Measurements from ENCODE around the gene SMTN. TPM values are rescaled to one million over a fixed set of nuclear protein-coding genes. Genes with fewer than 3 reads are reported as not detected.
"Not testable (repeated sequence)": the region's sequence is repeated elsewhere in the genome, so short reads cannot be mapped to it uniquely, and the experiment has no call there.

Gene SMTN
- total RNA-seq, 1 donor from 2014 or later: 21.1 TPM

- no peak for ATAC-seq
Measured at GRCh38 chr22:31106001-31106571, 25.0 kb downstream of the SMTN start.

DNA sequence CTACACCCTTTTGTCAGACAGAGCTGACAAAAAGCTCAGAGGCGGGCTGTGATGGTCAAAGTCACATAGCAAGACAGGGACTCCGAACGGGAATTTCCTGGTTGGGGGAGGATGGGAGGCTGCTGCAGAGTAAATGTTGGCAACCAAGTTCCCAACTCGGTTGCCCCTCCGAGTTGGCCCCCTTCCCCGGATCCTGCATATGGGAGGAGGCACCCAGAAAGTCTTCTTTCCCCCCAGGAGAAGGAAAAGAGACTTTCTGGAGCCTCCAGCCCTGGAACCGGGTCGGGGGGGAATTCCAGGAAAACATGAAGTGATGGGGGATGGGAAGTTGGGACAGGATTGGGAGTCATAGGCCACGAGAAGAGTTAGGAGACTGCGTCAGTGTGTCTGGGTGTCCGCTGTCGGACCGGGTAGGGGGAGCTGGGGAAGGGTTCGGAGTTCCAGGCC lies 25.6 kb downstream of the SMTN start:
- ATAC-seq: peak; percentile 2

DNA sequence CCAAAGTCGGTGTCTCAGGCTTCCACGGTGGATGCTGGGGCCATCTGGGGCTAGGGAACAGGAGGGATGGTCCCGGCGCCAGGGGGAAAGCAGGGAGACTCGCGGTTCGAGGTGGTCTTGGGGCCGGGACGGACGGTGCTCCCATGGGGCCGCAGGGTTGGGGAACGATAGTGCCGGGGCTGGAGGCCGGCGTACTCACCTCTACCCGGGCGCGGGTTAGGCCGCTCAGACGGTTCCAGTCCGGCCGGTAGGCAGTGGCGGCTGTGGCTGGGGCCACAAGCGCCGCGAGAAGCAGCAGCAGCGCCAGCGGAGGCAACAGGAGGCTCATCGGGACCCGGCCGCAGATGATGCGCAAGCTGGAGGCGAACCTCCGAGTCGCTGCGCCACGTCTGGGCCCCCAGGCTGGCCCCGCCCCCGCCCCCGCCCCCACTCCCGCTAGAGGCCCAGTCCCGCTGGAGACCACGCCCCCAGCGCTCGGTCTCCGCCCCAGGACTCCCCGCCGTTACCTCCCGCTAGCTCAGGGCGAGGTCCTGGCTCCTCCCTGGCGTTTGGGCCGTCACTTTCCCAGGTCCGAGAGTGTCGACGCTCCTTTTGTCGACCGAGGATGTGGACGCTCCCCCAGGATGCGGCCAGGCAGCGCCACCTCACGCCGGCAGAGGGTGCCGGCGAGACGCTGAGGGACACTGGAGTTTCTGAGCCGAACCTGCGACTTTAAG lies 26.2 kb downstream of the SMTN start, which contains the start of gene SELENOM:
TSS of gene SELENOM (minus strand) at position 391 of the 716 bp plus-strand sequence. CDS start at position 328, 63 bp downstream.
- peak; percentile 95 for ATAC-seq

DNA sequence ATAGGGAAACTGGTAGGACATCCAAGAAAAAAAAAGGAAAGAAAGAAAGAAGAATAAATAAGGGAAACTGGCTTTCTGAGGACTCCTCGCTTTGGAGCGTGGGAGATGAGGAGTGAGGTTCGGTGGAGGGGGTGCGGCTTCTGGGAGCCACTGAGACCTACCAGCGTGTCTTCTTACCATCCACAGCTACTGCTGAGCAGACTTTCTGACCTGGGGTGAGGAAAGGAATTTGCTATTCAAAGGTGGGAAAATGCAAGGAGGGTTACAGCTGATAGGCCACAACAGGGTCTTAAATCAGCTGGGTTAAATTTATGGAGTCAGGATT lies 26.7 kb downstream of the SMTN start:
- ATAC-seq: peak; percentile 1

DNA sequence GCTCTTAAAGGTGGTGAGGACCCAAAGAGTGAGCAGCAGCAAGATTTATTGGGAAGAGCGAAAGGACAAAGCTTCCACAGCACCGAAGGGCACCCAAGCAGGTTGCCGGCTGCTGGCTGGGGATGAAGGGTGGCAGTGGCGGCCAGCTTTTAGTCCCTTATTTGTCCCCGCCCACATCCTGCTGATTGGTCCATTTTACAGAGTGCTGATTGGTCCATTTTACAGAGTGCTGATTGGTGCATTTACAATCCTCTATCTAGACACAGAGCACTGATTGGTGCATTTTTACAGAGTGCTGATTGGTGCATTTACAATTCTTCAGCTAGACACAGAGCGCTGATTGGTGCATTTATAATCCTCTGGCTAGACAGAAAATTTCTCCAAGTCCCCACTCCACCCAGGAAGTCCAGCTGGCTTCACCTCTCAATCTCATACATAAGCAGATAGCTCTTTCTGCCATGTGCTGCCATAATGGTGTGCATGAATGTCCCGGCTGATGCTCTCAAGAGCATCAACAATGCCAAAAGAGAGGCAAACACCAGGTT lies 31.5 kb downstream of the SMTN start:
- ATAC-seq: not testable (repeated sequence)

GRCh38 chr22:31118046-31118820 lies 37.1 kb downstream of the SMTN start:
- peak; percentile 7 for ATAC-seq

DNA sequence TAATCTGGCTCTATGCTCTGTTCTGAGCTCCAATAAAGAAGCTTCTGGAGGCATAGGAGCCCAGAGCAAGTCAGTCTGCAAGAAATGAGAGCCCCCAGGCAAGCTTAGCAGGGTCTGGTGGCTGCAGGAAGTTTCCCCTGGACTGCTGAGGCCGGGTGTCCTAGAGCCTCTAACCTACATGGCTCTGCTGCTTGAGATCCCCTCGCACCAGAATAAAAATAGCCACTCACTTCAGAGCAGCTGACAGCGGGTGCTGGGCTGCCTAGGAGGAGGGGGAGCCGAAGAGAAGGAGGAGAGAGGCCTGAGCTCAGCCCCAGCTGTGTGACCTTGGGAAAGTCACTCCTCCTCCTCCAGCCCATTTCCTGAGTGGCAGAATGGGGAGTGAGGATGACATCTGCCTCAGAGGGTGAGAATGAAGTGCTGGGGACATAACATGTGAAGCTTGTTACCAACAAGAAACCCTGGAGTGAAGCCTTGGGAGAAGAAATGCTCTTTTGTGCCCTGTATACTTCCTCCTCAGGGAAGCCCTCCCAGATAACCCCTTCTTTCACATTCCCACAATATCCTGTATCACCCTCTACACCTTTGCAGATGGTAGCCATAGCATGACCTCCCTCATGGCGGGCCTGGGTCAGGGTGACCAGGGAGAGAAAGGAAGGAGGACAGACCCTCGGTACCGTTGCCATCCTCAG lies 38.1 kb downstream of the SMTN start:
- ATAC-seq: no peak

DNA sequence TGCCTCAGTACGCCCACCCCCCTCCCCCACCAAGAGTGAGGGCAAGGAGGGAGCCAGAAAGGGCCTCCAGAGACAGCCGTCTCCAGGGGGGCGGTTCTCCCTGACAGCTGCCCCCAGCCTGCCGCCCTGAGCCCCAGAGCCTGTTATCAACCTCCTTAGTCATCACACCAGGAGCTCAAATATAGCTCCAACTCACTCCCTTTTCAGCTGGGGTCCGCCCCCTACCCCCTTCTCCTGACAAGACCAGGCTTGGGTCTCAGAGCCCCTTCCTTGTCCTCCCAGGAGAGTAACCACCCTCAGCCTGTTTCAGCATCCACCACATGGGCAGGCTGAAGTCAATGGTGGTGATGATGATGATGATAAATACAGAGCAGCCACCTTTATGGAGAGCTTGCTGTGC lies 39.1 kb downstream of the SMTN start:
- ATAC-seq: no peak

DNA sequence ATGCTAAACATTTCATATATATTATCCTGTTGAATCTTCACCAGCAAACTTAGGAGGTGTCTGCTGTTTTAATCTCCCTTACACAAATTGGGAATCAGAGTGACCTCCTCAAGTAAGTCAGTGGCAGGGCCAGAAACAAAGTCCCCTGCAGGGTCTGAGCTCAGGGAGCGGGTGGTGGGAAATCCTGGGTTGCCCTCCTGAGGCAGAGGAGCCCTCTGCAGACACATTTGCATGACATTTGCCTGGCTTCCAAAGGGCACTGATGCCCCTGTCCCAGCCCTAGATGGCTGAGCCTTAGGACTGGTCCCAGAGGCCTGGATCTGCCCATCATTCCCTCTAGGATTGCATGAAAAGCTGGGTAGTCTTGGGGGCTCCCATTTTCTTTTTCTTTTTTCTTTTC lies 39.5 kb downstream of the SMTN start:
- no peak for ATAC-seq

GRCh38 chr22:31121403-31121802 lies 40.3 kb downstream of the SMTN start:
- no peak for ATAC-seq

DNA sequence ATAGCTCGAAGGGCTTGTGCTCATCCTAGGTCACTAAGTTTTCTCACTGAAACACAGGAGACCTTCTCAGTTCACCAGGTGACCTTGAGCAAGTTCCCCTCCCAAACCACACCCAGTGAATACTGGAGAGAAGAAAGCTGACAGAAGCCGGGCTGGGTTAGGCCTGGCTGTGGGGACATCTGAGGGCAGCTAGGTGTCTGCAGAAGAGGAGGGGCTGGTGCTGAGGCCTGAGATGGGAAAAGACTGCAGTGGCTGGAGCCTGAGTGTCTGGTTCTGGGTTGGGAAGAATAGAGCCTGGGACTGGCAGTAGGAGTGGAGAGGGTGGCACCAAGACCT lies 41.0 kb downstream of the SMTN start:
- peak; percentile 12 for ATAC-seq

- peak; percentile 52 for ATAC-seq
Measured at GRCh38 chr22:31122532-31123291, 41.6 kb downstream of the SMTN start, which contains the start of gene INPP5J. INPP5J (plus strand) TSS chr22:31122966; CDS start chr22:31123015, 49 bp downstream.

DNA sequence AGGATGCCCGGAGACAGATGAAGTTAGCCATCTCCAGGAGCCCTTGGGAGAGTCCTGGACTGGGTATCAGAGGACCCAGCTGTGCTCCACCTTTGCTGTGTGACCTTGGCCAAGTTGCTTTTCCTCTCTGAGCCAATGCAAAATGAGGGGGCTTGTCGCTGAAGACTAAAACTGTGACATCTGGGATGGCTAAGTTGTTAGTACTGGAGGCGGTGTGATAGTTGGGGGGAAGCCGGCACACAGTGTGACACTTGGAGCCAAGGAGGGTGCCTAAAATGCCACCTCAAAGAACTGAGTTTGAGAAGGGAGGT lies 42.1 kb downstream of the SMTN start:
- ATAC-seq: no peak

DNA sequence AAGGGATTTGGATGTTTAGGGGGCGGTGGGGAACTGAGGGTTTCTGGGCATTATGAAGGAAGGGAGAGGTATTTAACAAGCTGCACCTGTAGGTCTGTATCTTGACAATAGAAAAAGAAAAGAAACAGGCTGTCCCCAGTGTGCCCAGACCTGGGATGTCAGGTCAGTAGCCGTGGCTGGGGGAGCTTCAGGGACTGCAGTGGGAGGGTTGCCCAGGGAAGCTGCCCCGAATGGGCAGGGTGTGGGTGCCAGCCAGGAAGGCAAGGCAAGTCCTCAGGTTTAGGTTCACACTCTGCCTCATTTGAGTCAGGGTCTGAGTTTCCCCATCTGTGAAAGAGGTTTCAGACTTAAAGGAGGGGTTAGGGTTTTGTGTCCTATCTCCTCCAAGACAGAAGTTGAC lies 43.2 kb downstream of the SMTN start:
- ATAC-seq: no peak

GRCh38 chr22:31124811-31125465 lies 43.8 kb downstream of the SMTN start:
- no peak for ATAC-seq

- ATAC-seq: no peak
Measured at GRCh38 chr22:31125521-31126117, 44.5 kb downstream of the SMTN start.

DNA sequence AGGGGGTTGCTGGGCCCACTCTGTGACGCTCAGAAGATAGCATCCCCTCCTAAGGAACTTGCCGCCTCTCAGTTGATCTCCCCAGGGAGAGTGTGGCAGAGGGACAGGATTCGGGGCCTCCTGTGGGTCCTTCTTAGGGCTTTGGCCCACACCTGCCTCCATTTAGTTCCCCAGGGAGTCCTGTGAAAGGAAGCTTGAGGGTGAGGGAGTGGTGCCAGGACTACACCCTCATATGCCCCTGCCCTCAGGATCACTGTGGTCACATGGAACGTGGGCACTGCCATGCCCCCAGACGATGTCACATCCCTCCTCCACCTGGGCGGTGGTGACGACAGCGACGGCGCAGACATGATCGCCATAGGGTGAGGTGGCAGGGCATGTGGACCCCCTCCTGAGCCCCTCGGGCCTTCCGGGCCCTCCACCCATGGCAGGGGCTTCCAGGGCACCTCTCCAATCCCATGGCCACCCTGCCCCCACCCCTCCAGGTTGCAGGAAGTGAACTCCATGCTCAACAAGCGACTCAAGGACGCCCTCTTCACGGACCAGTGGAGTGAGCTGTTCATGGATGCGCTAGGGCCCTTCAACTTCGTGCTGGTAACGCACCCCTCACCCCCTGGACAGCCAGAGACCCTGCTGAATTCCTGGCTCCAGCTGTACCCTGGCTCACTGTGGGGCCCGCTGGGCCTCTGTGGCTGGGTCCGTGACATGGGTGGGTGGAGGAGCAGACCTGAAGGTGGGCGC lies 45.2 kb downstream of the SMTN start:
- ATAC-seq: no peak

- ATAC-seq: no peak
Measured at GRCh38 chr22:31126869-31127175, 45.7 kb downstream of the SMTN start.

DNA sequence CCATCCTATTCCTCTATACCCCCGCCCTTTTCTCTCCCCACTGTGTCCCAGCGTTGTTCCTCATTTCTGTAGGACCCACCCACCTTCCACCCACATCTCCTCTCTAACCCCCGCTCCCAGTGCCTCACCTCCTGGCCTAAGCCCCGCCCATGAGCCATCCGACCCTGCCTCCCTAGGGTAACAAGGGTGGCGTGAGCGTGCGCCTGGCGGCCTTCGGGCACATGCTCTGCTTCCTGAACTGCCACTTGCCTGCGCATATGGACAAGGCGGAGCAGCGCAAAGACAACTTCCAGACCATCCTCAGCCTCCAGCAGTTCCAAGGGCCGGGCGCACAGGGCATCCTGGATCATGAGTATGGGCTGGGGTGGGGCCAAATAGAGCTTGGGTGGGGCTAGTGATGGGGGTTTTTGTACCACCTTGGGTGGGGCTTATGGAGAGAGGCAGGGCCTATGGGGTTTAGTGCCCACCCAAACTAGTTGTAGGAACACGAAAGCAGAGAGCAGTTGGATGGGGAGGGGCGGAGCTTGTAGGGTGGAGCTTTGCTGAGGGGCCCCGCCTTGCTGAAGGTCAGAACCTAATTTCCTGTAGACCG lies 46.2 kb downstream of the SMTN start:
- no peak for ATAC-seq

DNA sequence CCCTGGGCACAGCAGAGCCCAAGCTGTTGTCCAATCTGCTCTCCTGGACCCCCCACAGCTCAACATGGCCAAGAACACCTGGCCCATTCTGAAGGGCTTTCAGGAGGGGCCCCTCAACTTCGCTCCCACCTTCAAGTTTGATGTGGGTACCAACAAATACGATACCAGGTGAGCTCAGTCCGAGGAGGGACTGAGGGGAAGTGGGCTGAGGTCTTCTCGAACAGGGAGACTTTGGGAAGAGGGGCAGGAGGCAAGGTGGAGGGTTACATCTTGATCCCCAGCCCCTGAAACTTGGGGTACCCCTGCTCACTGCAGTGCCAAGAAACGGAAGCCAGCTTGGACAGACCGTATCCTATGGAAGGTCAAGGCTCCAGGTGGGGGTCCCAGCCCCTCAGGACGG lies 47.0 kb downstream of the SMTN start:
- ATAC-seq: no peak
